GM19468 (cell line): ENCODE data around the gene TCTA.

Experiments
- ATAC-seq: cut with Tn5 transposase; IDR thresholded peaks from one replicate; pipeline ENCODE4 v1.9.1; 2021; ENCODE audit warnings: mild to moderate bottlenecking, moderate library complexity, moderate number of reproducible peaks; ENCODE audit not compliant: unreplicated experiment; ENCODE audit errors: extremely low read depth

The TCTA gene

GRCh38 chr3:49410066-49410845, 2.0 kb upstream of the TCTA start:
- ATAC-seq, result no peak

GRCh38 chr3:49410846-49411534, 1.2 kb upstream of the TCTA start:
- ATAC-seq, result no peak

GRCh38 chr3:49411535-49411967, 672 bp upstream of the TCTA start:
- peak; percentile 15 for ATAC-seq

GRCh38 chr3:49412632-49413337, 562 bp downstream of the TCTA start:
- ATAC-seq, result no peak

- ATAC-seq, result no peak
Observed at GRCh38 chr3:49413338-49413734, 1.1 kb downstream of the TCTA start.

GRCh38 chr3:49414753-49415152, 2.5 kb downstream of the TCTA start:
- ATAC-seq, result no peak

- no peak for ATAC-seq
Observed at GRCh38 chr3:49415931-49416601, 3.8 kb downstream of the TCTA start.

GRCh38 chr3:49416867-49417266, 4.6 kb downstream of the TCTA start:
- no peak for ATAC-seq

GRCh38 chr3:49417516-49418120, 5.4 kb downstream of the TCTA start:
- ATAC-seq, result no peak

- ATAC-seq, result no peak
Observed at GRCh38 chr3:49421890-49422378, 9.7 kb downstream of the TCTA start.

- no peak for ATAC-seq
Observed at GRCh38 chr3:49422379-49423248, 10.4 kb downstream of the TCTA start, which contains the start of gene AMT. Gene AMT (minus strand): TSS chr3:49422473. CDS start chr3:49422450, 23 bp downstream.

GRCh38 chr3:49424816-49425215, 12.6 kb downstream of the TCTA start:
- no peak for ATAC-seq

- no peak for ATAC-seq
Observed at GRCh38 chr3:49427586-49427985, 15.4 kb downstream of the TCTA start.

- no peak for ATAC-seq
Observed at GRCh38 chr3:49428752-49429080, 16.5 kb downstream of the TCTA start.

GRCh38 chr3:49434731-49435130, 22.5 kb downstream of the TCTA start:
- no peak for ATAC-seq

- no peak for ATAC-seq
Observed at GRCh38 chr3:49445391-49445790, 33.2 kb downstream of the TCTA start.

GRCh38 chr3:49453621-49454020, 41.4 kb downstream of the TCTA start:
- no peak for ATAC-seq

GRCh38 chr3:49454458-49454857, 42.2 kb downstream of the TCTA start:
- no peak for ATAC-seq
